Kidney epithelial cell (primary cell): ENCODE data around the gene LYRM7. TPM values are rescaled to one million over a fixed set of nuclear protein-coding genes. Genes with fewer than 3 reads are reported as not detected.

Source experiments
- DNase-seq: peaks from one replicate; pipeline ENCODE4 v3.0.0-alpha.2; 2010; ENCODE audit warnings: low read depth
- H3K27me3 ChIP-seq: 2 replicates; pipeline ENCODE4 v1.6.0; 2011; ENCODE audit warnings: low read length; ENCODE audit not compliant: control insufficient read depth, insufficient read depth
- H3K36me3 ChIP-seq: 2 replicates; pipeline ENCODE4 v1.5.1; 2011; ENCODE audit warnings: low read length; ENCODE audit not compliant: control insufficient read depth, insufficient read depth
- H3K4me3 ChIP-seq: 2 replicates; pipeline ENCODE4 v1.5.1; 2011; ENCODE audit warnings: low read depth, mild to moderate bottlenecking, control low read depth, low read length
- CTCF ChIP-seq: IDR thresholded peaks from 2 replicates; pipeline ENCODE4 v1.5.1; 2011; ENCODE audit warnings: mild to moderate bottlenecking, moderate library complexity, low read length, control low read depth, inconsistent platforms; ENCODE audit not compliant: insufficient read depth, poor library complexity, severe bottlenecking
- total RNA-seq: library from RNA; depleted of rRNA; stranded (reverse); fragments of >200 nt; gene quantifications from 2 replicates; pipeline ENCODE4 v1.2.3, GENCODE V29; 2015

The LYRM7 gene
- total RNA-seq, 1 donor from 2014 or later, result 3.8 TPM

DNA sequence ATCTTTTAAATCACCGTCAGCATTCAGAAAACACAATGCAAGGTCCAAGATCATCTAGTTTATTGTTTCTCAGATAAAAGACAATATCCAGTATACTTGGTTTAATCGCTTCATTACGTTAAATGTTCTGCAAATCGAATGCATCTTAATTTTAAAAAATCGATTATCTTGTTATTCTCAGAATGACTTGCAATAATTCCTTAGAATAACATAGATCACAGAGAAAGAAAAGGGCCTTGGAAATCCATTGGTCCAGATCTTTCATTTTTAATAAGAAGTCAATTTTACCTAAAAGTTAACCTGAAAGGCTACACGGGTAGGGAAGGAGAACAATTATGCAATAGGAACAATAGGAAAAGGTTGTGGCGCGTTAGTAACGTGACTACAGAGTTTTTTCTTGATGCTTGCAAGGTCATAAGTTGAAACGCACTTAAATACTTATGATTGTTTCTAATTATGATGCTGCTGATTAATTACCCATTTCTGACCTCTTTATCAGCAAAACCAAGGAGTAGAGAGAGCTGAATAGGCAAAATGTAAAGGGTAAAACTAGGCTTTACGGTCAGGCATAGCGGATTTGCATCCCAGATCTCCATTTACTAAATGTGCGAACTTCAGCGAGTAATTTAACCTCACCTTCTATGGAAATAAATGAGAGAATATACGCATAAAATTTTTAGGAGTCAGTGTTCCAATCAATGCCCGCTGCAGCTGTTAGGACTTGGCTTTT, 769 bp upstream of the LYRM7 start:
- no peak for TF ChIP-seq CTCF
- DNase-seq, result no peak

GRCh38 chr5:131171276-131171810, 599 bp downstream of the LYRM7 start:
- no peak for DNase-seq
- Histone ChIP-seq H3K27me3 (no peaks in the 10 kb centered on the region), H3K4me3 (peak overlapping the region; percentile 73), H3K36me3 (no peaks in the 10 kb centered on the region)
- no peak for TF ChIP-seq CTCF

More for the DNA sequence above, 769 bp upstream of the LYRM7 start:
- H3K4me3 ChIP-seq, result peak overlapping the region; percentile 61
- H3K27me3 ChIP-seq, result no peaks in the 10 kb centered on the region
- no peaks in the 10 kb centered on the region for H3K36me3 ChIP-seq

DNA sequence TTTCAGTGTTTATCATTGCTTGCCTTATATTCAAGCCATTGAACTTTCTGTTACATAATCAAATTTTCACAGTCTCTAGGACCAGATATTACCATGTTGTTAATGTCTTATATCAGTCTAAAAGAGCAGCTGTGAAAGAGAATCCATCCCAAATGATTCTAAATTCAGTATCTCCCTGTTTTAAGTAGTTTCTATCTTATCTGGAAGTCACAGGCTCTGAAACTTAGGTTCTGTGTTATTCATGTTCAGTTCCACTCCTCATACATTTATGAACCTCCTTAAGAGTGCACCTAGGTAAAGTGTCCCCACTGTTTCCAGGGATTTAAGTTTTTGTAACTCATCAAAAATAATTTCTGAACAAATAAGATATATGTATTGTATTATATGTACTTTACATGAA, 9.7 kb downstream of the LYRM7 start:
- Histone ChIP-seq H3K27me3 (no peaks in the 10 kb centered on the region), H3K4me3 (no peak overlapping the region), H3K36me3 (no peaks in the 10 kb centered on the region)
- no peak for TF ChIP-seq CTCF
- DNase-seq, result no peak

- no peak for DNase-seq
- no peak for TF ChIP-seq CTCF
- no peaks in the 10 kb centered on the region for H3K27me3 ChIP-seq
- H3K36me3 ChIP-seq, result no peaks in the 10 kb centered on the region
- H3K4me3 ChIP-seq, result no peak overlapping the region
Measured at GRCh38 chr5:131182839-131183238, 12.1 kb downstream of the LYRM7 start.

GRCh38 chr5:131185523-131186104, 14.9 kb downstream of the LYRM7 start:
- no peaks in the 10 kb centered on the region for H3K36me3 ChIP-seq
- no peaks in the 10 kb centered on the region for H3K27me3 ChIP-seq
- no peak for DNase-seq
- H3K4me3 ChIP-seq, result no peak overlapping the region
- TF ChIP-seq CTCF, result no peak
